HG02759 (cell line): ENCODE data around the gene SPAG17.
"Not testable (repeated sequence)": the region's sequence is repeated elsewhere in the genome, so short reads cannot be mapped to it uniquely, and the experiment has no call there.

ENCODE experiments used
- ATAC-seq: cut with Tn5 transposase; IDR thresholded peaks from one replicate; pipeline ENCODE4 v1.9.1; 2021; ENCODE audit warnings: mild to moderate bottlenecking, moderate library complexity; ENCODE audit not compliant: unreplicated experiment

SPAG17 gene

DNA sequence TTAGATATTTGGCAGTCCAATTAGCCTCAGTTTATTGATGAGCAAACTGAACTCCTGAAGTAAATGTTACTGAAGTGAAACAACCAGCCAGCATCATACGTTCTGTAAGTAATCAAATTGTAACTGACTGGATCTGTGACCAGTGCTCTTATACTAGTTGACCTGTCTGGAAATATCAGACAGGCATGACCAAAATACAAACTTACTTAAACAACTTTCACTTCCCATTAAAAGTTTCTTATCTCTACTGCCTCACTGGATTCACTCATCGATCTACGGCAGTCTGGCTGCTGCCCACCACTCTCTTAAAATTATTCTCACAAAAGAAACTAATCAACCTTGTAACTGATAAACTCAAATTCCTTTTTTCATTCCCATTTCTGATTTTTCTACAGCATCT lies 199.1 kb downstream of the SPAG17 start:
- ATAC-seq = peak; percentile 77

DNA sequence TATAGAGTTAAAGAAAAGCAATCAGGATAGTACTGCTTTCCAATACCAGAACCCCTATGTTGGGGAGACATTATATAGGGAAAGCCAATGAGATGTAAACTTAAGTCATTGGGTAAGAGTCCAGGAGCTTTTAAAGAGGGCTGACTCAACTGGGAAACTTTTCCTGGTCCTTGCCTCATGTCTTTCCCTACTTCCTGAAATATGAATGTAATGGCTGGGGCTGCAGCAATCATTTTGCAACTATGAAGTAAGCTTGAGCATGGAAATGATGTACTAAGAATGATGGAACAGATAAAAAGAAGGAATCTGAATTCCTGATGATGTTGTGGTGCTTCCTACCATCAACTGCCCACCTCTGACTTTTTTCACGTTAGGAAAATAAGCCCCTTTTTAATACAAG lies 199.8 kb downstream of the SPAG17 start:
- no peak for ATAC-seq

DNA sequence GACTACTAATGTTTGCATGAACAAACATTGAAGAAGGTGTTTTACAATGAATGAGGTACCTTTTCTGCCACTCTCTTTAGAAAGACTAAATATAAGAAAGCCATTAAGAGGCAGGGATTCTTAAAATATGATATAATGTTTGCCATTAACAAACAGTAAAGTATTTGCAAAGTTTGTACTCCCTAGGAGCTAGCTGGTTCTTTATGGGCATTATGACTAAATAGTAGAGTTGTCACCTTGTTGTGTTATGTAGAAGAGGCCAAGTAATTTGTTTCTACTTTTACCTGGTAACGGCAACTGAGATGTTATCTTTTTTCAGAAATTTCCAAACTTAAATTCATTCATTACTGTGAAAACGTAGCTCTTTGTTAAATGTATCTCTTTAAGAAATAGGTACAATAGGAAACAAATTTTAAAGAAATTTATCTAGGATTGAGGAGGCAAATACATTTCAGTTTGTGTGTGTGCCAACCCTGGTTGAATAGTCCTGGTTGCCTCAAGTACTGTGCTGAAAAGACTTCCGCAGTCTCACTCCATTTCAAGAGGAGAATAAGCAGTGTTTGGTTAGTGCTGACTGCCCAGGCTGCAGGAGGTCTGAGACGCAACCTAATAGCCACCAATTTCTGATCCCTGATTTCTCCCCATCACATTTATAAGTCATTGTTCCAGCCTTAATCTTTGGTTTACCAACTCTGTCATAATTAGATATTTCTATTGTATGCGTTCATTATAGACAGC lies 203.4 kb downstream of the SPAG17 start:
- ATAC-seq = no peak

GRCh38 chr1:117976381-117976780 lies 208.6 kb downstream of the SPAG17 start:
- no peak for ATAC-seq

GRCh38 chr1:117971777-117972176 lies 213.3 kb downstream of the SPAG17 start:
- no peak for ATAC-seq

DNA sequence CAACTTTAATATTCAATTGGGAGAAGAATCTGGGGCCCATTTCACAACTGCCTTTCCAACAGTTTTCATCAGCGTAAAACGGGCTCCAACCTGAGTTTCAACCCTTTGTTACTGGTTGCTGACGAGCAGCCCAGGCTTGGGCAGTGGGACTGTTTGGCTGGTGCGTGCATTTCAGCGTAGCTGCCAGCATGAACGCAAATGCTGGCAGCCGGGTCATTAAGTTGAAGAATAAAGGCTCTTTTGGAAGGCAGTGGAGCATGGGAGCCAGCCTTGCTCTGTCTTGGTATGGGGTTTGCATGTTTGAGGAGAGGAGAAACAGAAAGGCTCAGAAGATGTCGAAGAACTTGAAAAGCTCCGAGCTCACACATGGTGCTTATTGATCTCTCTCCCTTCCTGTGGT lies 214.8 kb downstream of the SPAG17 start:
- ATAC-seq = no peak

GRCh38 chr1:117967881-117968280 lies 217.1 kb downstream of the SPAG17 start:
- no peak for ATAC-seq

- no peak for ATAC-seq
Measured at GRCh38 chr1:117967477-117967876, 217.6 kb downstream of the SPAG17 start.

GRCh38 chr1:117964290-117965038 lies 220.6 kb downstream of the SPAG17 start:
- ATAC-seq = no peak

GRCh38 chr1:117959364-117959763 lies 225.7 kb downstream of the SPAG17 start:
- no peak for ATAC-seq

- ATAC-seq = no peak
Measured at GRCh38 chr1:117952386-117952785, 232.6 kb downstream of the SPAG17 start.

GRCh38 chr1:117942293-117942692 lies 242.7 kb downstream of the SPAG17 start:
- ATAC-seq = no peak

DNA sequence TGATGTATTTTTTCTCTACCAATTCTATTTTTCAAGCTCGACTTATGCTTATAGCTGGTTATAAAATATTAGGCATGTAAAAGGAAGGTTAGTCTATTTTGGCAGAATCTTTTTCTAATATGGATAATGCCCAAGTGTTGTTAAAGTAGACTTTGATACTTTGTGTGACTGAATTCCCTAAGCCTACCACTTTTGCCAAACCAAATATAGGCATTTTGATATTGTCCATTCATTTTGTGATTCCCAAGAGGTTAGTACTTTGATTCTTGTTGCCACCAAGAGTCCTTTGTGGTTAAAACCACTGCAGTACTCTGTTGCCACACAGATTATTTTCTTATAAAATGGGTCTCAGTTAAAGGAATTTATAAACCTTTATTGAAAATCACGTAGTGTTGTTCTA lies 251.3 kb downstream of the SPAG17 start:
- no peak for ATAC-seq

- no peak for ATAC-seq
Measured at GRCh38 chr1:117932576-117932975, 252.5 kb downstream of the SPAG17 start.

DNA sequence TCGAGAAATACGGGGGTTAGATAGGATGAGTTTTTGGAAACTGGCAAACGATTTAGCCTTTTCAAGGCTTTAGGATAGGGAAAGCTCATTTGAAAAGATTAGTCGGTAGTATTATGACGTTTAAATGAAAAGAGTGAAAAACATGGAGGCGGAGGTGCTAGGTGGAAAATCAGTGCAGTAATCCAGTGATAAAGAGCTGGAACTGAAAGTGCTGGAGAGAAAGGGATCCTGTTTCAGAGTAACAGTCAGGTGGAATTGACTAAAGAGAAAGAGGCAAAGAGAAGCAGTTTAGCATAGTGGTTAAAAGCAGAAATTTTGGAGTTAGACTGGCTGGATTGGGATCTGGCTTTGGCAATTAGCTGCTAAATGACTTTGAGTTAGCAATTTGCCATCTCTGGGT lies 254.5 kb downstream of the SPAG17 start:
- ATAC-seq = no peak

GRCh38 chr1:117930173-117930447 lies 254.9 kb downstream of the SPAG17 start:
- ATAC-seq = no peak

GRCh38 chr1:117929343-117930172 lies 255.5 kb downstream of the SPAG17 start, which contains the start of the genes GDAP2 and WDR3:
Gene GDAP2 (minus strand): TSS chr1:117929621. CDS start chr1:117920357, 9,264 bp downstream.
Gene WDR3 (plus strand): TSS chr1:117929739. CDS start chr1:117933320, 3,581 bp downstream.
- ATAC-seq = peak; percentile 95

GRCh38 chr1:117928881-117929342 lies 256.1 kb downstream of the SPAG17 start:
- peak; percentile 39 for ATAC-seq

DNA sequence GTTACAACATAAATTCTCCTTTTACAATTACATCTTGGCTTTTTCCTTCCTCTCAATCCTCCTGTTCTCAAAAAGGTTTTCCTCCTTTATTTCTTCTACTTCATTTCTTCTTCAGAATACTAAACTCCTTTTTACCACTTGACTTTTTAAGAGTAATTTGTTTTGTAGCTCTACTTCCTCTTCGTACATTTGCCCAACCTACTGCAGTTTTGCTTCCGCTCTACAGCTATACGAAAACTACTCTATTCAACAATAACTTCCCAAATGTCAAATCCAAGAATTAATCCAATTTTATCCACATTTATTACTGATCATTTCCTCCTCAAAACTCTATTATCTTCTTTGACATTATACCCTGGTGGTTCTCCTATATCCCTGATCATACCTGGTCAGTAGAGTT lies 259.0 kb downstream of the SPAG17 start:
- no peak for ATAC-seq

- ATAC-seq = not testable (repeated sequence)
Measured at GRCh38 chr1:117922717-117923116, 262.3 kb downstream of the SPAG17 start.

DNA sequence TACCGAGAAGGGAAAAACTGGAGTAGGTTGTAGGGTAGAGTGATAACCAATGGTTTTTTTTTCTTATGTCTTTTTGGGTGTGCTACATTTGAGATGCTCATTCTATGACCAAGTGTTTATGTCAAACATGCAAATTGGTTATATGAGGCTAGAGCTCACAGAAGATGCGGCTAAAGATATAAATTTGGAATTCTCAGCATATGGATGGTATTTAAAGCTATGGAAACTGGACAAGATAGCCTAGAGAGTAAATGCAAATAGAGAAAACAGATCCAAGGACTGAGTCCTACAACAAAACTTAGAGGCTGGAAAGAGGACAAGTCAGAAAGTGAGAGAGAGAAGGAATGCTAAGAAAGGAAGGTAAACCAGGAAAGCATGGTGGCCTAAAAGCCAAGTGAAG lies 263.0 kb downstream of the SPAG17 start:
- no peak for ATAC-seq
